Measurements from ENCODE around the gene LCE2B.
A peak's percentile ranks its signal among the peaks of the same experiment; 100 is the strongest.

The LCE2B gene

GRCh38 chr1:152654110-152654509, 31.8 kb upstream of the LCE2B start:
- Histone ChIP-seq H3K27me3 (ENCODE audit: insufficient read depth, low read depth) (no peaks in the 10 kb centered on the region), H3K4me1 (ENCODE audit: low read depth, poor library complexity, severe bottlenecking) (no peaks in the 10 kb centered on the region), H3K4me3 (IDR thresholded peaks at IDR 0.05; ENCODE audit: insufficient read depth, low read depth, low read length) (no peak overlapping the region), H3K36me3 (ENCODE audit: insufficient read depth) (no peaks in the 10 kb centered on the region), H3K79me2 (ENCODE audit: insufficient read depth, low read depth) (no peaks in the 10 kb centered on the region), H3K27ac (no peak overlapping the region), H2AFZ (ENCODE audit: low read depth) (peak overlapping the region; percentile 14; the same call in 1 of the 2 replicates), H4K20me1 (ENCODE audit: insufficient read depth) (no peaks in the 10 kb centered on the region), H3K4me2 (no peak overlapping the region), H3K9ac (no peak overlapping the region)
- peak; percentile 100 for TF ChIP-seq CTCF (conservative IDR thresholded peaks at IDR 0.05; ENCODE audit: low read depth, low read length)

GRCh38 chr1:152656459-152656858, 29.5 kb upstream of the LCE2B start:
- no peak overlapping the region for H3K27ac ChIP-seq
- H3K79me2 ChIP-seq (ENCODE audit: insufficient read depth, low read depth): no peaks in the 10 kb centered on the region
- H4K20me1 ChIP-seq (ENCODE audit: insufficient read depth): no peaks in the 10 kb centered on the region
- no peak for TF ChIP-seq CTCF (conservative IDR thresholded peaks at IDR 0.05; ENCODE audit: low read depth, low read length)
- no peak overlapping the region for H3K9ac ChIP-seq
- H3K36me3 ChIP-seq (ENCODE audit: insufficient read depth): no peaks in the 10 kb centered on the region
- H3K4me1 ChIP-seq (ENCODE audit: low read depth, poor library complexity, severe bottlenecking): no peaks in the 10 kb centered on the region
- no peaks in the 10 kb centered on the region for H3K27me3 ChIP-seq (ENCODE audit: insufficient read depth, low read depth)
- no peak overlapping the region for H2AFZ ChIP-seq (ENCODE audit: low read depth)
- no peak overlapping the region for H3K4me2 ChIP-seq
- H3K4me3 ChIP-seq (IDR thresholded peaks at IDR 0.05; ENCODE audit: insufficient read depth, low read depth, low read length): no peak overlapping the region

- Histone ChIP-seq H3K4me2 (no peak overlapping the region), H3K79me2 (ENCODE audit: insufficient read depth, low read depth) (no peaks in the 10 kb centered on the region), H3K27me3 (ENCODE audit: insufficient read depth, low read depth) (no peaks in the 10 kb centered on the region), H2AFZ (ENCODE audit: low read depth) (no peak overlapping the region), H3K4me1 (ENCODE audit: low read depth, poor library complexity, severe bottlenecking) (no peaks in the 10 kb centered on the region), H4K20me1 (ENCODE audit: insufficient read depth) (no peaks in the 10 kb centered on the region), H3K36me3 (ENCODE audit: insufficient read depth) (no peaks in the 10 kb centered on the region), H3K27ac (no peak overlapping the region), H3K9ac (no peak overlapping the region), H3K4me3 (IDR thresholded peaks at IDR 0.05; ENCODE audit: insufficient read depth, low read depth, low read length) (no peak overlapping the region)
- no peak for TF ChIP-seq CTCF (conservative IDR thresholded peaks at IDR 0.05; ENCODE audit: low read depth, low read length)
Measured at GRCh38 chr1:152657677-152658076, 28.2 kb upstream of the LCE2B start.

- Histone ChIP-seq H3K4me1 (ENCODE audit: low read depth, poor library complexity, severe bottlenecking) (no peaks in the 10 kb centered on the region), H3K4me3 (IDR thresholded peaks at IDR 0.05; ENCODE audit: insufficient read depth, low read depth, low read length) (no peak overlapping the region), H2AFZ (ENCODE audit: low read depth) (no peak overlapping the region), H3K4me2 (no peak overlapping the region), H3K9ac (no peak overlapping the region), H4K20me1 (ENCODE audit: insufficient read depth) (no peaks in the 10 kb centered on the region), H3K27ac (no peak overlapping the region), H3K27me3 (ENCODE audit: insufficient read depth, low read depth) (no peaks in the 10 kb centered on the region), H3K79me2 (ENCODE audit: insufficient read depth, low read depth) (no peaks in the 10 kb centered on the region), H3K36me3 (ENCODE audit: insufficient read depth) (no peaks in the 10 kb centered on the region)
- TF ChIP-seq CTCF (conservative IDR thresholded peaks at IDR 0.05; ENCODE audit: low read depth, low read length): no peak
Measured at GRCh38 chr1:152658649-152659048, 27.3 kb upstream of the LCE2B start.
